H1 (cell line): Measurements from ENCODE around the gene KCTD16. TPM values are rescaled to one million over a fixed set of nuclear protein-coding genes. Genes with fewer than 3 reads are reported as not detected.

ENCODE experiments used
- CTCF ChIA-PET: fragments of 300-600 bp; sonication (Branson Sonifier 250); formaldehyde crosslinking; loops from one replicate; lab custom pipeline; 2021; ENCODE audit not compliant: partially characterized antibody; lab: Charles Lee
- POLR2A ChIA-PET: fragments of 300-600 bp; sonication (Branson Sonifier 250); formaldehyde crosslinking; loops from one replicate; lab custom pipeline; 2021; ENCODE audit warnings: inconsistent platforms; ENCODE audit not compliant: partially characterized antibody; lab: Charles Lee
- DNase-seq, 2 experiments: peaks; one replicate each; pipeline versions ENCODE4 v3.0.0 to v3.0.0-alpha.2; 2010 to 2022; ENCODE audit warnings: low spot score in 2 of 2, low read depth in 1 of 2, mixed read lengths in 1 of 2
- FAIRE-seq: peaks from 2 replicates; lab custom pipeline; 2011; peaks lifted over from hg19 to GRCh38; lab: Jason Lieb, UNC
- H2AFZ ChIP-seq: 2 replicates; pipeline ENCODE4 v1.8.1; 2012; ENCODE audit warnings: low read length, inconsistent platforms
- H2AK5ac ChIP-seq: 2 replicates; pipeline ENCODE4 v1.6.1; 2013; ENCODE audit warnings: low read depth, low read length
- H2BK120ac ChIP-seq: replicated peaks from 2 replicates; pipeline ENCODE3; 2013; ENCODE audit warnings: low read depth, low read length, inconsistent platforms
- H2BK12ac ChIP-seq: 2 replicates; pipeline ENCODE4 v1.6.1; 2013; ENCODE audit warnings: low read depth, low read length
- H2BK15ac ChIP-seq: 2 replicates; pipeline ENCODE4 v1.6.1; 2013; ENCODE audit warnings: low read length
- H2BK20ac ChIP-seq: 2 replicates; pipeline ENCODE4 v1.6.1; 2013; ENCODE audit warnings: low read length
- H2BK5ac ChIP-seq: 2 replicates; pipeline ENCODE4 v1.6.1; 2013; ENCODE audit warnings: low read depth, low read length
- H3K14ac ChIP-seq: 2 replicates; pipeline ENCODE4 v1.6.1; 2013; ENCODE audit warnings: inconsistent platforms; ENCODE audit not compliant: insufficient read length
- H3K18ac ChIP-seq: 2 replicates; pipeline ENCODE4 v1.6.1; 2013; ENCODE audit warnings: low read length; ENCODE audit errors: extremely low read depth
- H3K23ac ChIP-seq: 2 replicates; pipeline ENCODE4 v1.6.1; 2013; ENCODE audit warnings: inconsistent platforms; ENCODE audit not compliant: insufficient read length
- H3K23me2 ChIP-seq: 2 replicates; pipeline ENCODE4 v1.6.1; 2013; ENCODE audit warnings: low read depth, low read length
- H3K27ac ChIP-seq: 2 replicates; pipeline ENCODE4 v1.6.1; 2011; ENCODE audit warnings: low read depth, low read length, inconsistent platforms
- H3K27me3 ChIP-seq, 4 experiments: replicated peaks in 1 of 4; 1 replicate in 1 of 4; 2 replicates in 3 of 4; pipeline versions ENCODE4 v1.6.1 to v1.8.1; 2011 to 2013; ENCODE audit warnings: low read length in 3 of 4, mild to moderate bottlenecking in 3 of 4, inconsistent platforms in 2 of 4, mixed read lengths in 2 of 4, moderate library complexity in 1 of 4; ENCODE audit not compliant: control insufficient read depth in 3 of 4, insufficient read depth in 3 of 4; ENCODE audit errors: extremely low read depth in 1 of 4
- H3K36me3 ChIP-seq, 4 experiments: 2 replicates each; pipeline versions ENCODE4 v1.6.1 to v1.8.1; 2011 to 2013; ENCODE audit warnings: mild to moderate bottlenecking in 4 of 4, low read length in 3 of 4, moderate library complexity in 2 of 4, control low read depth in 1 of 4, inconsistent platforms in 1 of 4; ENCODE audit not compliant: insufficient read depth in 4 of 4, control insufficient read depth in 2 of 4
- H3K4ac ChIP-seq: replicated peaks from 2 replicates; pipeline ENCODE3; 2013; ENCODE audit warnings: low read length, low read depth, mixed read lengths, inconsistent platforms; ENCODE audit not compliant: insufficient read length
- H3K4me1 ChIP-seq, 4 experiments: replicated peaks in 1 of 4; 1 replicate in 1 of 4; 2 replicates in 3 of 4; pipeline versions ENCODE4 v1.6.1 to v1.8.1; 2011 to 2013; ENCODE audit warnings: low read length in 3 of 4, inconsistent platforms in 2 of 4, mixed read lengths in 1 of 4; ENCODE audit not compliant: insufficient read depth in 4 of 4, control insufficient read depth in 3 of 4
- H3K4me2 ChIP-seq, 2 experiments: 2 replicates each; pipeline versions ENCODE4 v1.6.1 to v1.8.1; 2011 to 2013; ENCODE audit warnings: low read depth in 2 of 2, low read length in 2 of 2, control low read depth in 1 of 2, inconsistent platforms in 1 of 2, mild to moderate bottlenecking in 1 of 2; ENCODE audit not compliant: insufficient read depth in 1 of 2
- H3K4me3 ChIP-seq, 4 experiments: fragments of 200-600, 300-600 bp in 1 of 4; sonication (generic), shearing (Covaris generic), sonication (Bioruptor Twin) in 1 of 4; 2 replicates each; pipeline versions ENCODE4 v1.5.1 to v1.8.1; 2011 to 2016; ENCODE audit warnings: low read length in 4 of 4, low read depth in 3 of 4, control low read depth in 2 of 4, inconsistent platforms in 2 of 4, mild to moderate bottlenecking in 2 of 4, mixed read lengths in 1 of 4, moderate library complexity in 1 of 4; ENCODE audit not compliant: insufficient read depth in 2 of 4; ENCODE audit errors: extremely low read depth in 1 of 4
- H3K56ac ChIP-seq: replicated peaks from 2 replicates; pipeline ENCODE3; 2013; ENCODE audit warnings: low read depth, mild to moderate bottlenecking, mixed read lengths, low read length, inconsistent platforms; ENCODE audit not compliant: insufficient read length
- H3K79me1 ChIP-seq: 2 replicates; pipeline ENCODE4 v1.6.1; 2013; ENCODE audit warnings: low read depth, low read length, control low read depth
- H3K79me2 ChIP-seq, 2 experiments: 2 replicates each; pipeline versions ENCODE4 v1.6.1 to v1.8.1; 2012 to 2013; ENCODE audit warnings: low read length in 2 of 2, mild to moderate bottlenecking in 2 of 2, inconsistent platforms in 1 of 2; ENCODE audit not compliant: insufficient read depth in 2 of 2, control insufficient read depth in 1 of 2
- H3K9ac ChIP-seq, 4 experiments: replicated peaks in 1 of 4; 1 replicate in 1 of 4; 2 replicates in 3 of 4; pipeline versions ENCODE4 v1.6.1 to v1.8.1; 2011 to 2013; ENCODE audit warnings: low read depth in 3 of 4, low read length in 3 of 4, control low read depth in 2 of 4, mild to moderate bottlenecking in 2 of 4, moderate library complexity in 2 of 4, inconsistent platforms in 1 of 4; ENCODE audit errors: extremely low read depth in 1 of 4
- H3K9me3 ChIP-seq, 2 experiments: 2 replicates each; pipeline versions ENCODE4 v1.6.1 to v1.8.1; 2012 to 2013; ENCODE audit warnings: mild to moderate bottlenecking in 2 of 2, moderate library complexity in 2 of 2, control low read depth in 1 of 2, inconsistent platforms in 1 of 2, low read depth in 1 of 2, low read length in 1 of 2, mixed read lengths in 1 of 2; ENCODE audit not compliant: insufficient read depth in 2 of 2
- H4K20me1 ChIP-seq, 2 experiments: replicated peaks in 1 of 2; 2 replicates each; pipeline versions ENCODE3 to v1.8.1; 2011 to 2013; ENCODE audit warnings: inconsistent platforms in 2 of 2, low read length in 2 of 2, mild to moderate bottlenecking in 1 of 2; ENCODE audit not compliant: insufficient read depth in 2 of 2, control insufficient read depth in 1 of 2
- H4K5ac ChIP-seq: 2 replicates; pipeline ENCODE4 v1.6.1; 2013; ENCODE audit warnings: low read length, low read depth, mixed read lengths, inconsistent platforms; ENCODE audit not compliant: insufficient read length
- H4K8ac ChIP-seq: 2 replicates; pipeline ENCODE4 v1.8.0; 2013; ENCODE audit warnings: mild to moderate bottlenecking, moderate library complexity, low read length, inconsistent platforms; ENCODE audit not compliant: insufficient read depth; ENCODE audit errors: extremely low read depth
- H4K91ac ChIP-seq: replicated peaks from 2 replicates; pipeline ENCODE3; 2013; ENCODE audit warnings: low read length, mixed read lengths, inconsistent platforms; ENCODE audit not compliant: insufficient read length
- CBX5 ChIP-seq: fragments of 300-800, 300-1000 bp; sonication (generic); IDR thresholded peaks from 2 replicates; pipeline ENCODE4 v1.7.1; 2016; ENCODE audit warnings: antibody characterized with exemption, low read length, low read depth
- RXRA ChIP-seq: IDR thresholded peaks from 2 replicates; pipeline ENCODE4 v1.6.1; 2011; ENCODE audit warnings: low read depth, mild to moderate bottlenecking, low read length, moderate library complexity; ENCODE audit not compliant: insufficient read depth
- TAF1 ChIP-seq: IDR thresholded peaks from 2 replicates; pipeline ENCODE4 v1.6.1; 2011; ENCODE audit warnings: mild to moderate bottlenecking, low read depth, low read length
- TCF12 ChIP-seq: IDR thresholded peaks from 2 replicates; pipeline ENCODE4 v1.6.1; 2011; ENCODE audit warnings: low read depth, mild to moderate bottlenecking, low read length
- WGBS, 2 experiments: shearing (Covaris generic) in 1 of 2; methylation state at CpG; one replicate each; pipeline versions ENCODE4 v1.1.6 to v1.1.7; 2013 to 2015; ENCODE audit warnings: low lambda C conversion rate in 2 of 2, mixed read lengths in 2 of 2, inconsistent platforms in 1 of 2, low coverage in 1 of 2, missing lambda C conversion rate in 1 of 2; ENCODE audit not compliant: insufficient replicate concordance in 2 of 2, insufficient coverage in 1 of 2, insufficient read length in 1 of 2; ENCODE audit errors: extremely low coverage in 1 of 2, missing lambda C conversion rate in 1 of 2; 5-methylcytosine and 5-hydroxymethylcytosine counted together
- polyA plus RNA-seq, 7 experiments: library from polyadenylated mRNA; depleted of rRNA in 3 of 7; stranded (reverse) in 5 of 7; unstranded in 2 of 7; fragments of >200 nt in 5 of 7; fragments of 200-250 nt in 2 of 7; gene quantifications; 1 replicate in 5 of 7; 2 replicates in 1 of 7; 4 replicates in 1 of 7; pipeline versions ENCODE4 v1.2.1 to v1.2.3, GENCODE V29; 2011 to 2013; ENCODE audit warnings: missing spikeins in 2 of 7, mixed read lengths in 2 of 7
- total RNA-seq: library from RNA; stranded (reverse); fragmentation: NEBNext Ultra II Directional; extraction: Animal tissue kit (Norgen Biotek cat#: 25700); gene quantifications from 2 replicates; pipeline ENCODE4 v1.2.1, GENCODE V29; 2021

The KCTD16 gene
- total and polyA plus RNA-seq, 2 of the 8 experiments (the other 6 are each of a cell fraction or from before 2014, with no cell fraction given): 0.03 to 0.24 TPM

DNA sequence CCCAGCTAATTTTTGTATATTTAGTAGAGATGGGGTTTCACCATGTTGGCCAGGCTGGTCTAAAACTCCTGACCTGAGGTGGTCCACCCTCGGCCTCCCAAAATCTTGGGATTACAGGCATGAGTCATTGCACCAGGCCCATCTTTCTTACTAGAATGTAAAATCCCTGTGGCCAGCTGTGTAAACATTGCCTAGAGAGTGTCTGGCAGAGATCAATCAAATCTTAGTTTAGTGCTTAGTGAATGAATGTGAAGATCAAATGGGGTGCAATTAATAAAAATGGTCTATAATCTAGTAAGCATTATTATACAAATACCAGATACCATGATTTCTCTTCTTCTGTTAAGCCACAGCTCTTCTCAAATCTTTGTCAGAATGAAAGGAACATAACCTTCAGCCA is 289.9 kb downstream of the KCTD16 start:
- H3K27ac ChIP-seq: no peak overlapping the region
- H3K4me3 ChIP-seq: no peak overlapping the region
- FAIRE-seq (no peak), DNase-seq (no peak)
- ChIA-PET POLR2A (no interaction called here), CTCF (interaction anchor here (0.6 to 0.9 kb wide), 2 partner anchors 9 to 269 kb away, joined by 3 read pairs; no protein-coding TSS in a partner anchor)
- H2BK20ac ChIP-seq: no peak overlapping the region
- no peaks in the 10 kb centered on the region for H3K79me1 ChIP-seq
- H3K9ac ChIP-seq: no peak overlapping the region
- H3K36me3 ChIP-seq: no peaks in the 10 kb centered on the region
- H3K4me2 ChIP-seq: no peak overlapping the region
- no peak overlapping the region for H2BK120ac ChIP-seq
- H3K14ac ChIP-seq: no peak overlapping the region
- no peaks in the 10 kb centered on the region for H3K4me1 ChIP-seq
- H2AK5ac ChIP-seq: no peak overlapping the region
- no peak overlapping the region for H3K18ac ChIP-seq
- no peak overlapping the region for H2BK5ac ChIP-seq
- H3K4ac ChIP-seq: no peak overlapping the region
- H4K8ac ChIP-seq: no peak overlapping the region
- 80% methylated on average over 1 of the region's 1 CpG; no CpG with 5 or more reads in 1 of the 2 experiments for WGBS, 2 experiments
- no peak overlapping the region for H2BK12ac ChIP-seq
- H2BK15ac ChIP-seq: no peak overlapping the region
- no peak overlapping the region for H4K91ac ChIP-seq
- no peak overlapping the region for H3K23ac ChIP-seq
- TF ChIP-seq TCF12: 0 out of 2 replicates have a peak, but pooled peaks have one; percentile 22
- TF ChIP-seq TAF1: no peak
- no peak for TF ChIP-seq RXRA
- no peak for TF ChIP-seq CBX5
- H3K23me2 ChIP-seq: no peaks in the 10 kb centered on the region
- H2AFZ ChIP-seq: no peak overlapping the region
- H3K79me2 ChIP-seq: no peaks in the 10 kb centered on the region
- no peak overlapping the region for H4K5ac ChIP-seq
- no peaks in the 10 kb centered on the region for H4K20me1 ChIP-seq
- H3K56ac ChIP-seq: no peak overlapping the region
- H3K27me3 ChIP-seq: no peaks in the 10 kb centered on the region
- H3K9me3 ChIP-seq: no peaks in the 10 kb centered on the region
